ENCODE data around the gene MYO3B. TPM values are rescaled to one million over a fixed set of nuclear protein-coding genes. Genes with fewer than 3 reads are reported as not detected.

Gene MYO3B
- total RNA-seq, 2 donors from 2014 or later = 5.2 to 10.9 TPM

GRCh38 chr2:170454471-170455372 is 276.8 kb downstream of the MYO3B start:
- H3K9ac ChIP-seq (ENCODE audit: extremely low read depth, low read length, poor library complexity, severe bottlenecking) = no peak overlapping the region
- no peak for TF ChIP-seq CTCF (conservative IDR thresholded peaks at IDR 0.05)
- WGBS, 2 experiments (ENCODE audit: insufficient coverage in 1 of 2, insufficient read length in 1 of 2) = 93 to 96% methylated on average over 7 of the region's 7 CpGs
- H3K4me1 ChIP-seq (ENCODE audit: control insufficient read depth, insufficient read depth, low read length) = peaks cover 4% of the 10 kb centered on the region
- Mint-ChIP-seq H3K9me3 (peaks cover 56% of the 10 kb centered on the region), H3K27me3 (ENCODE audit: insufficient read depth) (no peaks in the 10 kb centered on the region), H3K4me3 (no peak overlapping the region), H3K27ac (no peak overlapping the region), H3K4me1 (peaks cover 29% of the 10 kb centered on the region), H3K36me3 (ENCODE audit: low read depth) (peaks cover 42% of the 10 kb centered on the region)
- H3K36me3 ChIP-seq (ENCODE audit: control insufficient read depth, insufficient read depth, low read length) = no peaks in the 10 kb centered on the region
- no peaks in the 10 kb centered on the region for H3K27me3 ChIP-seq (ENCODE audit: control insufficient read depth, insufficient read depth, low read length, poor library complexity, severe bottlenecking)
- peak overlapping the region; percentile 14 for H3K4me3 ChIP-seq (ENCODE audit: low read length)
- H3K9me3 ChIP-seq (ENCODE audit: control insufficient read depth, low read length) = peaks cover 29% of the 10 kb centered on the region
- no peak for DNase-seq
- H3K27ac ChIP-seq (ENCODE audit: low read depth, low read length) = no peak overlapping the region

GRCh38 chr2:170455617-170456426 is 277.9 kb downstream of the MYO3B start:
- Mint-ChIP-seq H3K27ac (peak overlapping the region; percentile 1), H3K9me3 (peaks cover 60% of the 10 kb centered on the region), H3K4me3 (no peak overlapping the region), H3K4me1 (peaks cover 29% of the 10 kb centered on the region), H3K27me3 (ENCODE audit: insufficient read depth) (no peaks in the 10 kb centered on the region), H3K36me3 (ENCODE audit: low read depth) (peaks cover 41% of the 10 kb centered on the region)
- 80 to 93% methylated on average over 3 to 5 of the region's 5 CpGs for WGBS, 2 experiments (ENCODE audit: insufficient coverage in 1 of 2, insufficient read length in 1 of 2)
- H3K27me3 ChIP-seq (ENCODE audit: control insufficient read depth, insufficient read depth, low read length, poor library complexity, severe bottlenecking) = no peaks in the 10 kb centered on the region
- peak overlapping the region; percentile 54 for H3K4me3 ChIP-seq (ENCODE audit: low read length)
- no peaks in the 10 kb centered on the region for H3K36me3 ChIP-seq (ENCODE audit: control insufficient read depth, insufficient read depth, low read length)
- no peak overlapping the region for H3K27ac ChIP-seq (ENCODE audit: low read depth, low read length)
- no peak for DNase-seq
- H3K9ac ChIP-seq (ENCODE audit: extremely low read depth, low read length, poor library complexity, severe bottlenecking) = no peak overlapping the region
- peaks cover 28% of the 10 kb centered on the region for H3K9me3 ChIP-seq (ENCODE audit: control insufficient read depth, low read length)
- H3K4me1 ChIP-seq (ENCODE audit: control insufficient read depth, insufficient read depth, low read length) = peaks cover 4% of the 10 kb centered on the region
- TF ChIP-seq CTCF (conservative IDR thresholded peaks at IDR 0.05) = no peak

- no peak overlapping the region for H3K27ac ChIP-seq (ENCODE audit: low read depth, low read length)
- no peaks in the 10 kb centered on the region for H3K36me3 ChIP-seq (ENCODE audit: control insufficient read depth, insufficient read depth, low read length)
- no peak overlapping the region for H3K4me3 ChIP-seq (ENCODE audit: low read length)
- Mint-ChIP-seq H3K4me3 (no peak overlapping the region), H3K9me3 (peaks cover 52% of the 10 kb centered on the region), H3K27ac (no peak overlapping the region), H3K4me1 (peaks cover 33% of the 10 kb centered on the region), H3K27me3 (ENCODE audit: insufficient read depth) (no peaks in the 10 kb centered on the region), H3K36me3 (ENCODE audit: low read depth) (peaks cover 33% of the 10 kb centered on the region)
- DNase-seq = no peak
- WGBS, 2 experiments (ENCODE audit: insufficient coverage in 1 of 2, insufficient read length in 1 of 2) = 91 to 100% methylated on average over 2 to 3 of the region's 3 CpGs
- H3K4me1 ChIP-seq (ENCODE audit: control insufficient read depth, insufficient read depth, low read length) = peaks cover 4% of the 10 kb centered on the region
- no peak overlapping the region for H3K9ac ChIP-seq (ENCODE audit: extremely low read depth, low read length, poor library complexity, severe bottlenecking)
- peaks cover 18% of the 10 kb centered on the region for H3K9me3 ChIP-seq (ENCODE audit: control insufficient read depth, low read length)
- no peak for TF ChIP-seq CTCF (conservative IDR thresholded peaks at IDR 0.05)
- no peaks in the 10 kb centered on the region for H3K27me3 ChIP-seq (ENCODE audit: control insufficient read depth, insufficient read depth, low read length, poor library complexity, severe bottlenecking)
These were observed 279.0 kb downstream of the MYO3B start for GRCh38 chr2:170456914-170457313.
